ENCODE results near the gene HTR4.

- TF ChIP-seq CTCF (IDR thresholded peaks at IDR 0.05) (no peak), EP300 (IDR thresholded peaks at IDR 0.05) (no peak), POLR2A (IDR thresholded peaks at IDR 0.05) (no peak), POLR2AphosphoS5 (IDR thresholded peaks at IDR 0.05) (no peak)
These were observed 11.1 kb upstream of the HTR4 start for GRCh38 chr5:148665431-148665830.
